SK-N-SH treated with all-trans-retinoic acid at 6 μM for 48 hours (cell line): ENCODE data around the gene UBE2M.

Experiments
- ATAC-seq: fragments of 200-7000 bp; cut with Tn5 transposase; 3 replicates; pipeline ENCODE4 v1.9.1; 2020; ENCODE audit warnings: mild to moderate bottlenecking, moderate library complexity
- ARNTL ChIP-seq: fragments of 450-650 bp; formaldehyde crosslinking; IDR thresholded peaks from 2 replicates; pipeline ENCODE4 v1.5.0; 2020; ENCODE audit warnings: low read depth, mild to moderate bottlenecking, moderate library complexity, borderline replicate concordance
- BACH2 ChIP-seq: fragments of 250-450 bp; sonication (Bioruptor Pico); IDR thresholded peaks from 2 replicates; pipeline ENCODE4 v1.9.0; 2021; ENCODE audit warnings: mild to moderate bottlenecking, borderline replicate concordance
- CSDC2 ChIP-seq: fragments of 250-450 bp; sonication (Bioruptor Pico); IDR thresholded peaks from 2 replicates; pipeline ENCODE4 v1.5.0; 2020; ENCODE audit warnings: mild to moderate bottlenecking, moderate library complexity
- ESRRG ChIP-seq: fragments of 250-450 bp; sonication (Bioruptor Pico); IDR thresholded peaks from 2 replicates; pipeline ENCODE4 v1.6.1; 2021; ENCODE audit warnings: mild to moderate bottlenecking
- GLIS3 ChIP-seq: fragments of 250-450 bp; sonication (Bioruptor Pico); IDR thresholded peaks from 2 replicates; pipeline ENCODE4 v1.5.0; 2020; ENCODE audit warnings: mild to moderate bottlenecking, moderate library complexity
- ISL1 ChIP-seq: fragments of 250-450 bp; sonication (Bioruptor Pico); IDR thresholded peaks from 2 replicates; pipeline ENCODE4 v2.1.2; 2022; ENCODE audit warnings: mild to moderate bottlenecking, moderate library complexity
- OSR1 ChIP-seq: fragments of 250-450 bp; sonication (Bioruptor Pico); IDR thresholded peaks from 2 replicates; pipeline ENCODE4 v1.8.0; 2022; ENCODE audit warnings: moderate library complexity, mild to moderate bottlenecking, inconsistent platforms
- PPARA ChIP-seq: fragments of 250-450 bp; sonication (Bioruptor Pico); IDR thresholded peaks from 2 replicates; pipeline ENCODE4 v1.5.0; 2020; ENCODE audit warnings: mild to moderate bottlenecking, borderline replicate concordance
- RARB ChIP-seq: fragments of 250-450 bp; sonication (Bioruptor Pico); IDR thresholded peaks from 2 replicates; pipeline ENCODE4 v1.8.0; 2021; ENCODE audit warnings: mild to moderate bottlenecking, moderate library complexity
- SNAI2 ChIP-seq: fragments of 250-450 bp; sonication (Bioruptor Pico); IDR thresholded peaks from 2 replicates; pipeline ENCODE4 v1.5.0; 2020; ENCODE audit warnings: mild to moderate bottlenecking, moderate library complexity
- TCF4 ChIP-seq: fragments of 250-450 bp; sonication (Bioruptor Pico); IDR thresholded peaks from 2 replicates; pipeline ENCODE4 v1.8.0; 2021; ENCODE audit warnings: mild to moderate bottlenecking, moderate library complexity, borderline replicate concordance
- ZC3H10 ChIP-seq: fragments of 250-450 bp; sonication (Bioruptor Pico); IDR thresholded peaks from 2 replicates; pipeline ENCODE4 v1.5.1; 2021; ENCODE audit warnings: mild to moderate bottlenecking, moderate library complexity
- ZFP3 ChIP-seq: fragments of 250-450 bp; sonication (Bioruptor Pico); IDR thresholded peaks from 2 replicates; pipeline ENCODE4 v1.5.0; 2020; ENCODE audit warnings: mild to moderate bottlenecking, moderate library complexity
- ZNF565 ChIP-seq: fragments of 450-650 bp; formaldehyde crosslinking; conservative IDR thresholded peaks from 2 replicates; pipeline ENCODE4 v1.5.0; 2020; ENCODE audit warnings: low read depth, mild to moderate bottlenecking, moderate library complexity
- ZNF70 ChIP-seq: fragments of 450-650 bp; formaldehyde crosslinking; IDR thresholded peaks from 2 replicates; pipeline ENCODE4 v1.5.0; 2020; ENCODE audit warnings: mild to moderate bottlenecking, moderate library complexity
- ZNF8 ChIP-seq: fragments of 450-650 bp; formaldehyde crosslinking; IDR thresholded peaks from 2 replicates; pipeline ENCODE4 v1.5.0; 2020; ENCODE audit warnings: mild to moderate bottlenecking, moderate library complexity
- TF ChIP-seq, protein P1 (sequence below): fragments of 250-450 bp; sonication (Bioruptor Pico); IDR thresholded peaks from 2 replicates; pipeline ENCODE4 v1.5.0; 2020; ENCODE audit warnings: mild to moderate bottlenecking, moderate library complexity
- TF ChIP-seq, protein P2 (sequence below): fragments of 250-450 bp; sonication (Bioruptor Pico); IDR thresholded peaks from 2 replicates; pipeline ENCODE4 v1.5.1; 2021; ENCODE audit warnings: mild to moderate bottlenecking, moderate library complexity
- TF ChIP-seq, protein P3 (sequence below): fragments of 250-450 bp; sonication (Bioruptor Pico); IDR thresholded peaks from 2 replicates; pipeline ENCODE4 v1.8.0; 2020; ENCODE audit warnings: mild to moderate bottlenecking, moderate library complexity, borderline replicate concordance
- TF ChIP-seq, protein P4 (sequence below): fragments of 250-450 bp; sonication (Bioruptor Pico); IDR thresholded peaks from 2 replicates; pipeline ENCODE4 v1.5.1; 2020; ENCODE audit warnings: low read depth, mild to moderate bottlenecking, moderate library complexity

UBE2M gene

DNA sequence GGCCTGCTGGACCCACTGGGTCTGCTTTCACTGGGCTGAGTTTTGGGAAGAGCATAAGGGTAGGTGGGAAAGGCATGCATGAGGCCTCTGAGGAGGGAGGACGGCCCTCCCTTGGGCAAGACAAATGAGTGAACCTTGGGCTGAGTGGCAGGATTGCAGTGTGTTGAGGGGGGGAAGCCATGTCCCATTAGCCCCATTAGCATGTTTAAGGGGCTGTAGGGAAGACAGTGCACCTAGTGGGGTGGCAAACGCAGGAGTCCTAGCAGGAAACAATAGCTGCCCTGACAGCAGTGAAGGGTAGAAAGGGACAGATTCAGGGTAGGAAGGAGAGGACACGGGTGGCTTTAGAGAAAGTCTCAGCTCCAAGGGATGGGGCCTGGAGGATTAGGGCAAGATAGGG, 35.7 kb downstream of the UBE2M start (continued):
- TF ChIP-seq, protein P1, sequence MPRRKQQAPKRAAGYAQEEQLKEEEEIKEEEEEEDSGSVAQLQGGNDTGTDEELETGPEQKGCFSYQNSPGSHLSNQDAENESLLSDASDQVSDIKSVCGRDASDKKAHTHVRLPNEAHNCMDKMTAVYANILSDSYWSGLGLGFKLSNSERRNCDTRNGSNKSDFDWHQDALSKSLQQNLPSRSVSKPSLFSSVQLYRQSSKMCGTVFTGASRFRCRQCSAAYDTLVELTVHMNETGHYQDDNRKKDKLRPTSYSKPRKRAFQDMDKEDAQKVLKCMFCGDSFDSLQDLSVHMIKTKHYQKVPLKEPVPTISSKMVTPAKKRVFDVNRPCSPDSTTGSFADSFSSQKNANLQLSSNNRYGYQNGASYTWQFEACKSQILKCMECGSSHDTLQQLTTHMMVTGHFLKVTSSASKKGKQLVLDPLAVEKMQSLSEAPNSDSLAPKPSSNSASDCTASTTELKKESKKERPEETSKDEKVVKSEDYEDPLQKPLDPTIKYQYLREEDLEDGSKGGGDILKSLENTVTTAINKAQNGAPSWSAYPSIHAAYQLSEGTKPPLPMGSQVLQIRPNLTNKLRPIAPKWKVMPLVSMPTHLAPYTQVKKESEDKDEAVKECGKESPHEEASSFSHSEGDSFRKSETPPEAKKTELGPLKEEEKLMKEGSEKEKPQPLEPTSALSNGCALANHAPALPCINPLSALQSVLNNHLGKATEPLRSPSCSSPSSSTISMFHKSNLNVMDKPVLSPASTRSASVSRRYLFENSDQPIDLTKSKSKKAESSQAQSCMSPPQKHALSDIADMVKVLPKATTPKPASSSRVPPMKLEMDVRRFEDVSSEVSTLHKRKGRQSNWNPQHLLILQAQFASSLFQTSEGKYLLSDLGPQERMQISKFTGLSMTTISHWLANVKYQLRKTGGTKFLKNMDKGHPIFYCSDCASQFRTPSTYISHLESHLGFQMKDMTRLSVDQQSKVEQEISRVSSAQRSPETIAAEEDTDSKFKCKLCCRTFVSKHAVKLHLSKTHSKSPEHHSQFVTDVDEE, result no peak
- TF ChIP-seq ARNTL (CRISPR knock-in tag) (no peak), ZNF565 (no peak), RARB (CRISPR knock-in tag) (no peak), ZC3H10 (no peak)

DNA sequence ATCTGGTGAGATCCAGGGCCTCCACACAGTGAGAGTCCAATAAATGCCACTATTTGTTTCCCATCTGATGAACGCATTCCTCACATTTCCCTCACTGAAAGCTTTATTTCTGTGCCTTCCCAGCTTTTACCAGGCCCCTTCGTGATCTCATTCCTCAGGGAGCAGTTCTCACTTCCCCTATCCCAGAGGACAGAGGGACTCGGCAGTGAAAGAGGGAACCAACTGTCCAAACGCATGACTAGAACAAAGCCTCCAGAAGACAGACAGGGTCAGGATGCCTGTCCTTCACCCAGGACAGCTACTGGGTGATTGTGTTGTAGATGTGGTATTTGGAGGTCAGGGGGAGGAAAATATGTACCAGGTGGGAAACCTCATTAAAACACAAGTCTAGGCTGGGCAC, 36.8 kb downstream of the UBE2M start:
- ATAC-seq, result no peak
- TF ChIP-seq ZC3H10 (no peak), PPARA (CRISPR knock-in tag) (no peak), ZNF8 (CRISPR knock-in tag) (no peak), ZNF70 (CRISPR knock-in tag) (no peak), ESRRG (CRISPR knock-in tag) (no peak), RARB (CRISPR knock-in tag) (no peak), SNAI2 (CRISPR knock-in tag) (no peak), OSR1 (CRISPR knock-in tag) (no peak), GLIS3 (CRISPR knock-in tag) (no peak), CSDC2 (CRISPR knock-in tag) (no peak), ZFP3 (CRISPR knock-in tag) (no peak), TCF4 (CRISPR knock-in tag) (no peak), ZNF565 (no peak)
- TF ChIP-seq, protein P1, result no peak
- TF ChIP-seq, protein P2, sequence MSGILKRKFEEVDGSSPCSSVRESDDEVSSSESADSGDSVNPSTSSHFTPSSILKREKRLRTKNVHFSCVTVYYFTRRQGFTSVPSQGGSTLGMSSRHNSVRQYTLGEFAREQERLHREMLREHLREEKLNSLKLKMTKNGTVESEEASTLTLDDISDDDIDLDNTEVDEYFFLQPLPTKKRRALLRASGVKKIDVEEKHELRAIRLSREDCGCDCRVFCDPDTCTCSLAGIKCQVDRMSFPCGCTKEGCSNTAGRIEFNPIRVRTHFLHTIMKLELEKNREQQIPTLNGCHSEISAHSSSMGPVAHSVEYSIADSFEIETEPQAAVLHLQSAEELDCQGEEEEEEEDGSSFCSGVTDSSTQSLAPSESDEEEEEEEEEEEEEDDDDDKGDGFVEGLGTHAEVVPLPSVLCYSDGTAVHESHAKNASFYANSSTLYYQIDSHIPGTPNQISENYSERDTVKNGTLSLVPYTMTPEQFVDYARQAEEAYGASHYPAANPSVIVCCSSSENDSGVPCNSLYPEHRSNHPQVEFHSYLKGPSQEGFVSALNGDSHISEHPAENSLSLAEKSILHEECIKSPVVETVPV (CRISPR knock-in tag), result no peak
- TF ChIP-seq, protein P3, sequence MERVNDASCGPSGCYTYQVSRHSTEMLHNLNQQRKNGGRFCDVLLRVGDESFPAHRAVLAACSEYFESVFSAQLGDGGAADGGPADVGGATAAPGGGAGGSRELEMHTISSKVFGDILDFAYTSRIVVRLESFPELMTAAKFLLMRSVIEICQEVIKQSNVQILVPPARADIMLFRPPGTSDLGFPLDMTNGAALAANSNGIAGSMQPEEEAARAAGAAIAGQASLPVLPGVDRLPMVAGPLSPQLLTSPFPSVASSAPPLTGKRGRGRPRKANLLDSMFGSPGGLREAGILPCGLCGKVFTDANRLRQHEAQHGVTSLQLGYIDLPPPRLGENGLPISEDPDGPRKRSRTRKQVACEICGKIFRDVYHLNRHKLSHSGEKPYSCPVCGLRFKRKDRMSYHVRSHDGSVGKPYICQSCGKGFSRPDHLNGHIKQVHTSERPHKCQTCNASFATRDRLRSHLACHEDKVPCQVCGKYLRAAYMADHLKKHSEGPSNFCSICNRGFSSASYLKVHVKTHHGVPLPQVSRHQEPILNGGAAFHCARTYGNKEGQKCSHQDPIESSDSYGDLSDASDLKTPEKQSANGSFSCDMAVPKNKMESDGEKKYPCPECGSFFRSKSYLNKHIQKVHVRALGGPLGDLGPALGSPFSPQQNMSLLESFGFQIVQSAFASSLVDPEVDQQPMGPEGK (CRISPR knock-in tag), result no peak
- TF ChIP-seq, protein P4, sequence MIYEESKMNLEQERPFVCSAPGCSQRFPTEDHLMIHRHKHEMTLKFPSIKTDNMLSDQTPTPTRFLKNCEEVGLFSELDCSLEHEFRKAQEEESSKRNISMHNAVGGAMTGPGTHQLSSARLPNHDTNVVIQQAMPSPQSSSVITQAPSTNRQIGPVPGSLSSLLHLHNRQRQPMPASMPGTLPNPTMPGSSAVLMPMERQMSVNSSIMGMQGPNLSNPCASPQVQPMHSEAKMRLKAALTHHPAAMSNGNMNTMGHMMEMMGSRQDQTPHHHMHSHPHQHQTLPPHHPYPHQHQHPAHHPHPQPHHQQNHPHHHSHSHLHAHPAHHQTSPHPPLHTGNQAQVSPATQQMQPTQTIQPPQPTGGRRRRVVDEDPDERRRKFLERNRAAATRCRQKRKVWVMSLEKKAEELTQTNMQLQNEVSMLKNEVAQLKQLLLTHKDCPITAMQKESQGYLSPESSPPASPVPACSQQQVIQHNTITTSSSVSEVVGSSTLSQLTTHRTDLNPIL (CRISPR knock-in tag), result no peak

DNA sequence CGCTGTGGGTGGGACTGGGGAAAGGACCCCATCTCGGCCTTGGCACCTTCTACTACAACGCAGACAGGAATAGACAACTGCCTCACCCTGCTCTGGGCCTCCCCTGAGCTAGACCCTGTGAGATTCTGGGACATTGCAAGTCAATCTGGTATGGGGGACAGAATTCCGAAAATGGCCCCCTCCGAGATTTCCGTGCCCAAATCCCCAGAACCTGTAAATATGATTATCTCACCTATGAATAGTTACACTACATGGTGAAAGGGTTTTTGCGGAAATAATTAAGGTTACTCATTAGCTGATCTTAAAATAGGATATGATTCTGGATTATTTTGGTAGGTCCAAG, 38.2 kb downstream of the UBE2M start:
- no peak for ATAC-seq
- TF ChIP-seq ZFP3 (CRISPR knock-in tag) (no peak), CSDC2 (CRISPR knock-in tag) (no peak), ISL1 (CRISPR knock-in tag) (no peak), ARNTL (CRISPR knock-in tag) (no peak), BACH2 (CRISPR knock-in tag) (no peak), GLIS3 (CRISPR knock-in tag) (no peak), ESRRG (CRISPR knock-in tag) (no peak), TCF4 (CRISPR knock-in tag) (no peak), ZNF70 (CRISPR knock-in tag) (no peak)
- TF ChIP-seq, protein P2 (CRISPR knock-in tag), result no peak
